Peyer's patch (tissue), 4 donors: ENCODE results near the gene AGAP1. TPM values are rescaled to one million over a fixed set of nuclear protein-coding genes. Genes with fewer than 3 reads are reported as not detected.

Experiments
- DNase-seq, 3 donors: peaks; one replicate each; pipeline ENCODE4 v3.0.0-alpha.2; 2017 to 2019
- H3K27ac ChIP-seq, 4 donors: fragments of 200-600 bp; sonication (generic); one replicate each; pipeline ENCODE4 v1.5.1; 2016 to 2019
- H3K27me3 ChIP-seq, 2 donors: fragments of 200-600 bp; sonication (generic); one replicate each; pipeline ENCODE4 v1.5.1; 2019
- H3K36me3 ChIP-seq, 3 donors: fragments of 200-600 bp; sonication (generic); one replicate each; pipeline ENCODE4 v1.5.1; 2016 to 2019
- H3K4me1 ChIP-seq, 4 donors: fragments of 200-600 bp; sonication (generic); one replicate each; pipeline ENCODE4 v1.5.1; 2016 to 2019
- H3K4me3 ChIP-seq, 4 donors: fragments of 200-600 bp; sonication (generic); 1 replicate in 3 of 4; 2 replicates in 1 of 4; pipeline ENCODE4 v1.5.1; 2016 to 2019; ENCODE audit warnings: mild to moderate bottlenecking in 1 of 4
- H3K9me3 ChIP-seq, 4 donors: fragments of 200-600 bp; sonication (generic); one replicate each; pipeline ENCODE4 v1.5.1; 2016 to 2019; ENCODE audit warnings: mild to moderate bottlenecking in 1 of 4
- POLR2A ChIP-seq, 2 donors: fragments of 450-650 bp; IDR thresholded peaks; one replicate each; pipeline ENCODE4 v1.5.1; 2017; ENCODE audit warnings: antibody characterized with exemption in 2 of 2, mild to moderate bottlenecking in 2 of 2, moderate library complexity in 2 of 2
- total RNA-seq, 4 donors: library from RNA; depleted of rRNA; stranded (reverse); fragments of >200 nt; gene quantifications; one replicate each; pipeline ENCODE4 v1.1.0, GENCODE V29; 2016
- TF ChIP-seq, protein P1 (sequence below), 6 experiments: fragments of 450-650 bp in 4 of 6; fragments of 200-600 bp in 2 of 6; sonication (generic) in 1 of 6; IDR thresholded peaks; one replicate each; pipeline ENCODE4 v1.5.1; 2017 to 2019; ENCODE audit warnings: antibody characterized with exemption in 6 of 6, mild to moderate bottlenecking in 3 of 6, moderate library complexity in 1 of 6

Gene AGAP1
- total RNA-seq, 4 donors from 2014 or later: 55.7 to 79.1 (median 66.9) TPM

DNA sequence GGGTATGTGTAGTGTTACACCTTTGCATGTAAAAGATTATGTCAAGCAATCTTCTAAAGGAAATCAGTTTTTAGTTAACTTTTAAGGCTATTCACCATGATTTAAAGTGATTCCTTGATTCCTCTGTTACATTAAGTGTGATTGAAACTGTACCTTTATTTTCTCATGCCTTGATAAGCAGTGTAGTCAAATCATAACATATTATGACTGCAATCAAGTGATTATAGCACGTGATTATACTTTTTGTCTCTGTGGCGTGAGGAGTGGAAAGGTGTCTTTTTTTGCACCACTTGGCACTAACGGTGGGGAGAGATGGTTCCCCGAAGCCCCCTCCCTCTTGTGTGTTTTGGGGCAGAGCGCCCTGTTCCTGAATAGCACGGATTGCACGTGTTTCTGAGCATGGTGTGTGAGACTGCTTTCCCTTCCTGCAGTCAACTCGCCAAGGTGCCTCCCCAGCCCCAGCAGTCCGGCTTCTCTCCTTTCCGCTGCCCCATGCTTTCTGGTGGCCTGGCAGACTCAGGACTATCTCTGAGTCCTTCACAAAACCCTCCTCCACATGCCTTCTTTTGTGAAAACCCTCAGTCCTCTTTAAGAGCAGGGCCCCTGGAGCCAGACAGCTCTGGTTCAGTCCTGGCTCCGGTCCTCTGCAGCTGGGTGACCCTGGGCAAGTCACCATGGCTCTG is 68.4 kb downstream of the AGAP1 start:
- Histone ChIP-seq H3K27ac (no peak overlapping the region), H3K4me1 (peaks cover 0 to 35% (median 1%) of the 10 kb centered on the region in 4 donors), H3K4me3 (no peak overlapping the region), H3K9me3 (no peaks in the 10 kb centered on the region), H3K36me3 (no peaks in the 10 kb centered on the region), H3K27me3 (no peaks in the 10 kb centered on the region)
- no peak for DNase-seq
- TF ChIP-seq, protein P1, sequence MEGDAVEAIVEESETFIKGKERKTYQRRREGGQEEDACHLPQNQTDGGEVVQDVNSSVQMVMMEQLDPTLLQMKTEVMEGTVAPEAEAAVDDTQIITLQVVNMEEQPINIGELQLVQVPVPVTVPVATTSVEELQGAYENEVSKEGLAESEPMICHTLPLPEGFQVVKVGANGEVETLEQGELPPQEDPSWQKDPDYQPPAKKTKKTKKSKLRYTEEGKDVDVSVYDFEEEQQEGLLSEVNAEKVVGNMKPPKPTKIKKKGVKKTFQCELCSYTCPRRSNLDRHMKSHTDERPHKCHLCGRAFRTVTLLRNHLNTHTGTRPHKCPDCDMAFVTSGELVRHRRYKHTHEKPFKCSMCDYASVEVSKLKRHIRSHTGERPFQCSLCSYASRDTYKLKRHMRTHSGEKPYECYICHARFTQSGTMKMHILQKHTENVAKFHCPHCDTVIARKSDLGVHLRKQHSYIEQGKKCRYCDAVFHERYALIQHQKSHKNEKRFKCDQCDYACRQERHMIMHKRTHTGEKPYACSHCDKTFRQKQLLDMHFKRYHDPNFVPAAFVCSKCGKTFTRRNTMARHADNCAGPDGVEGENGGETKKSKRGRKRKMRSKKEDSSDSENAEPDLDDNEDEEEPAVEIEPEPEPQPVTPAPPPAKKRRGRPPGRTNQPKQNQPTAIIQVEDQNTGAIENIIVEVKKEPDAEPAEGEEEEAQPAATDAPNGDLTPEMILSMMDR (IDR thresholded peaks at IDR 0.05): no peak
- TF ChIP-seq POLR2A (IDR thresholded peaks at IDR 0.05): no peak

DNA sequence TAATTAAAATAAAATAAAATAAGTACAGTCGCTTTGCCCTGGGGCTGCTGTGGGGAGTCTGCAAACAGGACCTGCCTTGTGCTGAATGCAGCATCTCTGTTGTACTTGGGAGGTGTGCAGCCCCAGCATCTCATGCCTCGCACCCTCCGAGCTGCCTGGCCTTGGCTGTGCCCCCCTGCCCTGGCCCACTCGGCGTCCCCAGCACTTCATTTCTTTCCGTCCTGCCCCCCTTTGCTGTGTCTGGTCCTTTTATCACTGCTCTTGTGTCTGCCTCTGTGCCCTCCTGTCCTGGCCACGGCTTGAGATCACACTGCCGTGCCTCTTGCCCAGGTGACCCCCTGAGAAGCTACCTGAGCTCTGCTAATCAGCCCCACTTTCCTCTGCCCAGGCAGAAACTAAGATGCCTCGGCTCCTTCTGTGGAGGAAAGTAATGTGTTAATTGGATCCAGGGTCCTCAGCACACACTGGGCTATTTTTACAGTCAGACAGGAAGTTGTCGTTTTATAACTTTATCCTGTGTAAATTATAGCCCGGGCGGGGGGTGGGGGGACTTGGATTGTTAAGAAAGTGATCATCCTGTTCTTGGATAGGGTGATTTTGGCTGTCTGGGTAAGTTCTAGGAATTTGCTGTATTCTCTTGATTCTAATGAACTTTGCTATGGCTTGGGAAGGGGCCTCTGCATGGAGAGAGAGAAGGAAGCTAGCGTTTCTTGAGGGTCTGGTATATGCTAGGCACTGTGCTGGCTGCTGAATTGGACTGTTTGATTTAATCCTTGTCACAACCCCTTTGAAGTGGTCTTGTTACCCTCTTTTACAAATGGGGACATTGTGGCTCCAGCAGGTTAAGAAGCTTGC is 69.4 kb downstream of the AGAP1 start:
- no peaks in the 10 kb centered on the region for H3K36me3 ChIP-seq
- TF ChIP-seq POLR2A (IDR thresholded peaks at IDR 0.05): no peak
- TF ChIP-seq, protein P1 (IDR thresholded peaks at IDR 0.05): no peak
- no peak overlapping the region for H3K4me3 ChIP-seq
- H3K27me3 ChIP-seq: no peaks in the 10 kb centered on the region
- H3K4me1 ChIP-seq: peaks cover 0 to 35% (median 1%) of the 10 kb centered on the region in 4 donors
- H3K9me3 ChIP-seq: no peaks in the 10 kb centered on the region
- DNase-seq: no peak
- no peak overlapping the region for H3K27ac ChIP-seq

DNA sequence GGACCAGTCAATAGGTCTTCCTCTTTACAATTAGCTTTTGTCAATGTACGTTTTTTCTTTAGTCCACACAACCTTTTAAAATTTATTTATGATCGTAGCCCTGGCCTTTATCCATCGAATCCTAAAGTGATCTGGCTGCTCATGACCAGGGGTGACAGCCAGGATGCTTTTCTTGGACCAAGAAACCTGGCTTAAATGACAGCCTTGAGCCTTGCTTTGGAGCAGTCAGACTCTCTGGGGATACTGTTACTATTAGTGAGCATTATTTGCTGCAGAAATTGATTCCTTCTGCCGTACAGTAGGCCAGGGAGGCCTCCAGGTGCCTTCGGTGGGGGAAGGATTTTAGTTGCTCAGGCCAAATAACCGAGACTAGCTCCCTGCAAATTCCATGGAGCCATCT is 70.2 kb downstream of the AGAP1 start:
- peaks cover 0 to 35% (median 1%) of the 10 kb centered on the region in 4 donors for H3K4me1 ChIP-seq
- H3K36me3 ChIP-seq: no peaks in the 10 kb centered on the region
- no peak overlapping the region for H3K4me3 ChIP-seq
- no peak for TF ChIP-seq POLR2A (IDR thresholded peaks at IDR 0.05)
- TF ChIP-seq, protein P1 (IDR thresholded peaks at IDR 0.05): no peak
- H3K27ac ChIP-seq: no peak overlapping the region
- no peaks in the 10 kb centered on the region for H3K9me3 ChIP-seq
- no peak for DNase-seq
- no peaks in the 10 kb centered on the region for H3K27me3 ChIP-seq

DNA sequence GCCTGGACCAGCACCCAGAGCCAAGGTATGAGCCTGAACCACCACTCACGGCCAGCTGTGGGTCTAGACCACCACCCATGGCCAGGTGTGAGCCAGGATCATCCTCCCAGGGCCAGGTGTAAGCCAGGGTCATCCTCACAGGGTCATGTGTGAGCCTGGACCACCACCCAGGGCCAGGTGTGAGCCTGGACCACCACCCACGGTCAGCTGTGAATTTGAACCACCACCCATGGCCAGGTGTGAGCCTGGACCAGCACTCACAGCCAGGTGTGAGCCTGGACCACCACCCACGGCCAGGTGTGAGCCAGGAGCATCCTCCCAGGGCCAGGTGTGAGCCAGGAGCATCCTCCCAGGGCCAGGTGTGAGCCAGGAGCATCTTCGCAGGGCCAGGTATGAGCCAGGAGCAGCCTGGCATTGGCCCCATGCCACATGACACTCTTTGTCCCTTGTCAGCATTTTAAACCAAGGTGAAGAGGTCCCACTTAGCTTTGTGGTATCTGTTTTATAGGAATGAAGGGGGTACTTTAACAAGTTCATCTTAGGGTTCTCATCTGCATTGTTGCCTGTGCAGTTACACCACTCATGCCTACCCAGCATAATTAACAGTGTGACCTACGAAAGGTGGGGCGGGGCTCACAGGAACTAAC is 71.2 kb downstream of the AGAP1 start:
- H3K36me3 ChIP-seq: no peaks in the 10 kb centered on the region
- DNase-seq: no peak
- no peak overlapping the region for H3K4me3 ChIP-seq
- TF ChIP-seq, protein P1 (IDR thresholded peaks at IDR 0.05): no peak
- no peak for TF ChIP-seq POLR2A (IDR thresholded peaks at IDR 0.05)
- no peaks in the 10 kb centered on the region for H3K9me3 ChIP-seq
- no peak overlapping the region for H3K27ac ChIP-seq
- H3K27me3 ChIP-seq: no peaks in the 10 kb centered on the region
- H3K4me1 ChIP-seq: peaks cover 0 to 35% (median 1%) of the 10 kb centered on the region in 4 donors

DNA sequence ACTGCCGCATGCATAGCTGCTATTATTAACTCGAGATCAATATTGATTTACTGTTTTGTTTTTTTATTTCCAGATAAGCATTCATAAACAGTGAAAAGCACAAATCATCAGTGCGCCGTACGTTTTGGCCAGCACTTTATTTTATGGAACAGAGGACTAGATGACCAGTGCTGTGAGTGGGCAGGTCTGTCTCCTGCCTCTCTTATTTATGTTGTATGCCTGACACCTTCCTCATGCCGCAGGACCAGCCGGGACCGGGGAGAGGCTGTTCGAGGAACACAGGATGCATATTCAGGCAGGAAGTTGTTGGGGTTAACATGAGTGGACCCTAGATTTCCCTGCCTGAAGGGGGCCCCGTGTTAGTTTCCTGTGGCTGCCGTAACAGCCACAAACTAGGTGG is 72.6 kb downstream of the AGAP1 start:
- no peak overlapping the region for H3K27ac ChIP-seq
- DNase-seq: no peak
- H3K9me3 ChIP-seq: no peaks in the 10 kb centered on the region
- no peaks in the 10 kb centered on the region for H3K36me3 ChIP-seq
- H3K4me1 ChIP-seq: peaks cover 0 to 24% (median 0%) of the 10 kb centered on the region in 4 donors
- H3K4me3 ChIP-seq: no peak overlapping the region
- H3K27me3 ChIP-seq: no peaks in the 10 kb centered on the region
- no peak for TF ChIP-seq POLR2A (IDR thresholded peaks at IDR 0.05)
